Inflammatory macrophage treated with lipopolysaccharide for 4 hours (primary cell): ENCODE measurements around the gene SPATA31D1.

Experiments
- DNase-seq: peaks from one replicate; pipeline ENCODE4 v3.0.0-alpha.2; 2020

The SPATA31D1 gene

DNA sequence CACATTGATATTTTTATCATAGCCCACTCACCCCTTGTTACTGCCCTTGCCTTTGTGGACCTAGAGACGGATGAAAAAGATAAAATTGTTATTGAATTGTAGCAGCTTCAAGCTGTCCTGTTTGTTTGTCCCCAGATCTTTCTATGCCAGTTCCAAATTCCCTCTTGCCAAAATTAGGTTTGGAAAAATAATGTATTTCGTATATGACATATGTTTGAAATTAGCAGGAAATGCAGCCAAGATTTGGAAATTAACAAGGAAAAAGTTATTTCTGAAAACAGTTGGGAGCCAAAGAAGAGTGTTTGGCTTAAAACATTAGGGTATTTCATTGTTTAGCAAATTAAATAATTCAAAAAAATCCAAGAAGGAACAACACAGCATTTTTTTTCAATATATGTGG, 33.5 kb downstream of the SPATA31D1 start:
- DNase-seq, result no peak

GRCh38 chr9:82024908-82025307, 36.3 kb downstream of the SPATA31D1 start:
- no peak for DNase-seq

- DNase-seq, result no peak
These were observed 43.1 kb downstream of the SPATA31D1 start for GRCh38 chr9:82031538-82032280.

- DNase-seq, result no peak
These were observed 46.6 kb downstream of the SPATA31D1 start for GRCh38 chr9:82034956-82035731.

- DNase-seq, result no peak
These were observed 47.5 kb downstream of the SPATA31D1 start for GRCh38 chr9:82036086-82036485.

DNA sequence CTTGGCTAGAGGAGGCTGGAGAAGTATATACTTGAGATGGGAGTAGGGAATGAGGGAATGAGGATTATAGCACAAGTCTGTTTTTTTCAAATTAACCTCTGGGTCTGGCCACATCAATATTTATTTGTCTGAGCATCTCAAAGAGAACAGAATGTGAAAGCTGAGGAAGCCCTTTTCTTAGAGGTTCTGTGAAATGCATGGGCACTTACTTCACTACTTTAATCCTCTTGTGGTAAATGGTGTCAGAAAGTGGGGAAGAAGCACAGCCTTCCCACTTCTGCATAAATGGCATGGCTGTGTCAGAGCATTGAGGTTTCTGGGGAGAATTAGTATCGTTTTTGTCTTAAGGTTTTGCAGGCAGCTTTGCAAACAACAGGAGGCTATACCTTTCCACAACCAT, 48.6 kb downstream of the SPATA31D1 start:
- no peak for DNase-seq

DNA sequence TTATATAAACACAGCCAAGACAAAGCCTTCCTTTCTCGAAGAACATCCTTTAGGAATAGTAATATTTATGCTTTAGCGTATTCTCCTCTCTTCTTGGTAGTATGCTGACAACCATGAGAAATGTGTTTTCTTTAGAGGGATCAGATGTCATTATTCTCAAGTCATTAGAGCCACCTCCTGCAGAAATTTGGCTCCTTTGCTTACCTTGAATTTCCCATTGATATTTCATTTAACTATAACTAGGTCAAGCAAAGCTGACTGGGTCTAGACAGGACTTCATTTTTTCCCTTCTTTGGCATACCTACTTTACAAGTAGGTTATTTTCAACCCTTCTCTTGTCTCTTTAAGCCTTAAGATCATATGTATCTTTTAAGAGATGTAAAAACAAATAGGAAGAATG, 50.3 kb downstream of the SPATA31D1 start:
- no peak for DNase-seq
